ENCODE data around the gene GGTLC2. TPM values are rescaled to one million over a fixed set of nuclear protein-coding genes. Genes with fewer than 3 reads are reported as not detected.

GGTLC2 gene
- total RNA-seq = not detected in 2 replicates

GRCh38 chr22:22644314-22644713 is at the start of gene GGTLC2:
GGTLC2 (plus strand) TSS chr22:22644614; CDS start chr22:22646346, 1,732 bp downstream.

Other genes with a start within 250 kb of the GGTLC2 start
- gene ZNF280B, start 135.9 kb upstream of the GGTLC2 start, total RNA-seq = 0.13 and 0.30 TPM in 2 replicates
- not detected in 2 replicates for gene ZNF280A, start 124.3 kb upstream of the GGTLC2 start, total RNA-seq
- not detected in 2 replicates for gene PRAME, start 85.3 kb upstream of the GGTLC2 start, total RNA-seq
- gene IGLL5, start 243.2 kb downstream of the GGTLC2 start, total RNA-seq = not detected in 2 replicates